ENCODE results near the gene FSTL5.

DNA sequence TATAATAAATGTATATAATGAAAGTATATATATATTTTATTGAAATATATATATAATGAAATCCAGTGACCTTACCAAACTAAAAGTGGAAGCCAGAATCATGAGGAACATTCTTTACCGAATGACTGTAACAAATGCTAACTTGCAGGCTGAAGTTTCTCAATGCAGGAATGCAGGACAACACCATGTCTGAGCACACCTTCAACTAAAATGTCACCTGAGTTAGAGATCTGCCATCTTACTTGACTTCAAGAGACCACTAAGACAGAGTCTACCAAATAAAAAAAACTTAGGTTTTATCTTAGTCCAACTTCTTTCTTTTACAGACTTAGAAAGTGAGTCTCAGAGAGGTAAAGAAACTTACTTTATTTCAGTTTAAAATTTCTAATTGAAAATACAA, 176.2 kb downstream of the FSTL5 start:
- TF ChIP-seq CTCF (IDR thresholded peaks at IDR 0.05 in 2 of 3, conservative IDR thresholded peaks at IDR 0.05 in 1 of 3; ENCODE audit: control insufficient read depth in 2 of 3, extremely low read depth in 1 of 3, insufficient read depth in 1 of 3, low read depth in 3 of 3, low read length in 3 of 3) (no peak), POLR2A (IDR thresholded peaks at IDR 0.05; ENCODE audit: low read depth, low read length) (no peak), CEBPZ (IDR thresholded peaks at IDR 0.05; ENCODE audit: low read depth, low read length) (no peak), DPF2 (IDR thresholded peaks at IDR 0.05) (no peak), SPI1 (IDR thresholded peaks at IDR 0.05; ENCODE audit: borderline replicate concordance, insufficient read depth, low read depth, low read length) (no peak), SMC3 (IDR thresholded peaks at IDR 0.05; ENCODE audit: borderline replicate concordance, low read length) (no peak), EP300 (IDR thresholded peaks at IDR 0.05; ENCODE audit: borderline replicate concordance in 1 of 2, control insufficient read depth in 1 of 2, low read depth in 2 of 2, low read length in 2 of 2) (no peak)
- TF ChIP-seq, protein P1, sequence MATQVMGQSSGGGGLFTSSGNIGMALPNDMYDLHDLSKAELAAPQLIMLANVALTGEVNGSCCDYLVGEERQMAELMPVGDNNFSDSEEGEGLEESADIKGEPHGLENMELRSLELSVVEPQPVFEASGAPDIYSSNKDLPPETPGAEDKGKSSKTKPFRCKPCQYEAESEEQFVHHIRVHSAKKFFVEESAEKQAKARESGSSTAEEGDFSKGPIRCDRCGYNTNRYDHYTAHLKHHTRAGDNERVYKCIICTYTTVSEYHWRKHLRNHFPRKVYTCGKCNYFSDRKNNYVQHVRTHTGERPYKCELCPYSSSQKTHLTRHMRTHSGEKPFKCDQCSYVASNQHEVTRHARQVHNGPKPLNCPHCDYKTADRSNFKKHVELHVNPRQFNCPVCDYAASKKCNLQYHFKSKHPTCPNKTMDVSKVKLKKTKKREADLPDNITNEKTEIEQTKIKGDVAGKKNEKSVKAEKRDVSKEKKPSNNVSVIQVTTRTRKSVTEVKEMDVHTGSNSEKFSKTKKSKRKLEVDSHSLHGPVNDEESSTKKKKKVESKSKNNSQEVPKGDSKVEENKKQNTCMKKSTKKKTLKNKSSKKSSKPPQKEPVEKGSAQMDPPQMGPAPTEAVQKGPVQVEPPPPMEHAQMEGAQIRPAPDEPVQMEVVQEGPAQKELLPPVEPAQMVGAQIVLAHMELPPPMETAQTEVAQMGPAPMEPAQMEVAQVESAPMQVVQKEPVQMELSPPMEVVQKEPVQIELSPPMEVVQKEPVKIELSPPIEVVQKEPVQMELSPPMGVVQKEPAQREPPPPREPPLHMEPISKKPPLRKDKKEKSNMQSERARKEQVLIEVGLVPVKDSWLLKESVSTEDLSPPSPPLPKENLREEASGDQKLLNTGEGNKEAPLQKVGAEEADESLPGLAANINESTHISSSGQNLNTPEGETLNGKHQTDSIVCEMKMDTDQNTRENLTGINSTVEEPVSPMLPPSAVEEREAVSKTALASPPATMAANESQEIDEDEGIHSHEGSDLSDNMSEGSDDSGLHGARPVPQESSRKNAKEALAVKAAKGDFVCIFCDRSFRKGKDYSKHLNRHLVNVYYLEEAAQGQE (IDR thresholded peaks at IDR 0.05; ENCODE audit: low read depth, low read length) = no peak

Data from GM12878 (cell line).